Measurements from ENCODE around the gene SEC63.

DNA sequence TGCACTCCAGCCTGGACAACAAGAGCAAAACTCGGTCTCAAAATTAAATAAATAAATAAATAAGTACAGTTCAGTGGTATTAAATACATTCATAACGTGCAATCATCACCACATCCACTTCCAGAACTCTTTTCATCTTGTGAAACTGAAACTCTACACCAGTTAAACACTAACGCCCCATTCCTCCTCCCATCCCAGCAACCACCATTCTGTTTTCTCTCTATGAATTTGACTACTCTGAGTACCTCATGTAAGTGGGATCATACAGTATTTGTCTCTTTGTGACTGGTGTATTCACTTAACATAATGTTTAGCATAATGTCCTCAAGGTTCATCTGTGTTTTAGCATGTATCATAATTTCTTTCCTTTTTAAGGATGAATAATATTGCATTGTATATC lies 104.8 kb downstream of the SEC63 start:
- TF ChIP-seq CTCF (IDR thresholded peaks at IDR 0.05; ENCODE audit: low read length) (no peak), EZH2 (IDR thresholded peaks at IDR 0.05; ENCODE audit: borderline replicate concordance, low read length) (no peak)

All from OCI-LY1 (cell line).